GM19043 (cell line): ENCODE results near the gene CARHSP1.
"Not testable (repeated sequence)": the region's sequence is repeated elsewhere in the genome, so short reads cannot be mapped to it uniquely, and the experiment has no call there.

Experiments used
- ATAC-seq: cut with Tn5 transposase; IDR thresholded peaks from one replicate; pipeline ENCODE4 v1.9.1; 2021; ENCODE audit warnings: low read depth; ENCODE audit not compliant: unreplicated experiment

The CARHSP1 gene

GRCh38 chr16:8868416-8869211 is at the start of gene CARHSP1:
Gene CARHSP1 (minus strand): TSS chr16:8869006. CDS start chr16:8859328, 9,678 bp downstream.
- peak; percentile 58 for ATAC-seq

GRCh38 chr16:8917336-8917735 is 48.5 kb upstream of the CARHSP1 start:
- ATAC-seq: not testable (repeated sequence)

GRCh38 chr16:8916541-8917225 is 47.9 kb upstream of the CARHSP1 start:
- ATAC-seq: no peak

DNA sequence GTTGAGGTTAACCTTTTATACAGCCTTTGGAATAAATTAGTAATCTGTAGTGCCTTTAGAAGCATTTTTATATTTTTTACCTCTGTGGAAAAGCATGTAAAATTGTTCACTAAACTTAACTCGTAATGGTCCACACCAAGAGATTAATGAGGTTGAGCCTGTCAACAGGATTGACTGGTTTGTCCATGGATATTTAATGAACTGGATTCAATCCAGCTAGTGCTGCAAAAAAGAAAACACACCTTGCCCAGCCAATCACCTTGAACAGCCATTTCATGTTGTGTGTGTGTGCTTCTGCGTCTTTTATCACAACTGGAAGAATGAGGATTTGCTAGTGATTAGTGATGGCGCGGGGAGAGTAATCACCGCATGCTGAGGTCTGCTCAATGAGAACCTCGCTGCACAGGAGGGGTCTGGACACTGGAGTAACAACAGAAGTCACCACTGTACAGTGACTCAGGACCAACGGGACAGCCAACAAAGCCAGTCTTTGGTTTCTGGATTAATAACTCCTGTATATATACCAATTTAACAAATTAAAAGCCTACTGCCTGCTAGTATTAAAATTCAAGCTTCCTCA is 47.0 kb upstream of the CARHSP1 start:
- ATAC-seq: no peak

- no peak for ATAC-seq
These were observed 45.3 kb upstream of the CARHSP1 start for GRCh38 chr16:8914098-8914497.

- no peak for ATAC-seq
These were observed 44.0 kb upstream of the CARHSP1 start for GRCh38 chr16:8912793-8913192.

DNA sequence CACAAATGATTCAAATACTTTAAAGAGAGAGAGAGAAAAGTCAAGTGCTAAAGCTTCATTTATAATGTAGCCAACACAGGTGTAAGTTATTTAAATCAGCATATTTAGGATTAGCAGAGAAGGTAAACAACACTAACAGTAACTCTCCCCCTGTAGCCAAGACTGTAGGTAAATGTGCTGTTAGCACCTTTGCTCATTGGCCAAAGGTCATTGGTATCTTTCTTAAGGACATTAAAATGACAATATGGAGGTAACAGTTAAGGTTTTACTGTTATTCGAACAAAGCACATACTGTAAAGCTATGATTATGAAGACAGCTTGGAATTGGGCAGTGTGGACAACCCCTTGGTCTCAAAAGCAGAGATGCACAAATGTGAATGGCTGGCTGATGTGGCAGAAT is 42.0 kb upstream of the CARHSP1 start:
- ATAC-seq: no peak

- no peak for ATAC-seq
These were observed 40.1 kb upstream of the CARHSP1 start for GRCh38 chr16:8908810-8909468.

DNA sequence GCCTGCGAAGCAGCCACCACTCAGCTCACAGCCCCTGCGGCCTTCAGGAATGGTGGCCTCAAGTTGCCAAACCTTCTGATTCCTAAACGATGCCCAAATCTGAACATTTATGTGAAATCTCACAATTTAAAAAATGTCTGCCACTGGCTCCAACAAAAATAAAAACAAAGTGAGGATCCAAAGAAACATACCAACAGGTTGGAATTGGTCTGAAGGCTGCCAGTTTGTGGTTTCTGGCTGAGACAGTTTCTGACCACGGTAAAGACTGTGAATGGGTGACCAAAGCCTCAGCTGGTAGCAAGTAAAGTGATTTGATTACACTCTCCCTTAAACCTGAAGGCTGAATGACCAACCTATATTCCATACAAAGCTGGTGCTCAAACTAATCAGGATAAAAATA is 38.3 kb upstream of the CARHSP1 start:
- ATAC-seq: no peak

DNA sequence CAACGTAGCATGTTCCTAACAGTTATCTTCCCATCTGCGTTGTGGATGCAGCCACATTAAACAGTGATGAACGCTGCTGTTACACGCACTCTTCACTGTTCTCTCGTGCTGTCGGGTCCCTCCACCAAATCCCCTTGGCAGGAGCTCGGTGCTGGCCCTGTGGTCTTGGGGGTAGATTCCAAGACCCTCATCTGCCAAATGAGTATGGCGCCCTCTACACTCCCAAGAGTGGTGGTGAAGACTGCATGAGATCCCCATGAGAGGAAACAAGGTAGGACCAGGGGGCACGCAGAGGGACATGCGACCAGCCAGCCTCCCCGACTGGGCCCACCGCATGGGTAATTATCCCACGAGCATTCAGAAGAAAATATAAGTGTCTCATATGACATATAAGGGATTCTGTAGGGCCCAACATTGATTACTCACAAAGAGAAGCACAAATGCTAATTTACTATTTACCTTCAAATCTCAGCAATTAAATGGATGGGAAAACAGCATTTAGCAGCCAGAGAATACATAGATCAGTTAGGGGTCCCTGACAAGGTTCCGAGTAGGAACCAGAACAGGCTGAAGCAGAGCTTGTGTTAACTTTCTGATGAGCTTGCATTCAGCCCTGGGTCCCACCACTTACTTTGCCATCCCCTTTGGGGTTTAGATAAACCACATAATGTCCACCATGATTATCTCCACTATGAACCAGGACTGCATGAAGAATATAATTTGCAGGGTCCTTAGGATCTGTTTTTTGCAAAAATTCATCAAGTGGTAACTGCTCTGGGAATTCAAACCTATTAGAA is 37.2 kb upstream of the CARHSP1 start:
- ATAC-seq: no peak

GRCh38 chr16:8905168-8905762 is 36.5 kb upstream of the CARHSP1 start:
- ATAC-seq: no peak

GRCh38 chr16:8904018-8904430 is 35.2 kb upstream of the CARHSP1 start:
- ATAC-seq: no peak

DNA sequence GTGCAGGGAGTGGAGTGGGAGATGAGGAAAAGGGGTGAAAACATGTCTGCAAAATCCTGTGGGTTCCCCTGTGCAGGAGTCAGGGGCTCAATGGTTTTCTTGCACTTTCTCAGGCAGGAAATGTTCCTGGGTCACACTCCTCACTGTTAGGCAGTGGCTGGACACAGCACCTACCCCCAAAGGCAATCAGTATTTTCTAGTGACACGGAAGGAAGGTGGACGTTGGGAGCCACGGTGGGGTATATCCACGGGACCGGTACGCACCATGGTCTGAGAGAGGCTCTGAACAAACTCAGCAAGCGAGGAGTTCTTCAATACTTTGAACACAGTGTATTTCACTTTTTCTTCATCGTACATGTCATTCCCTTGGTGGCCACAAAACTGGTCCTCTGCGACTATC is 34.2 kb upstream of the CARHSP1 start:
- no peak for ATAC-seq

DNA sequence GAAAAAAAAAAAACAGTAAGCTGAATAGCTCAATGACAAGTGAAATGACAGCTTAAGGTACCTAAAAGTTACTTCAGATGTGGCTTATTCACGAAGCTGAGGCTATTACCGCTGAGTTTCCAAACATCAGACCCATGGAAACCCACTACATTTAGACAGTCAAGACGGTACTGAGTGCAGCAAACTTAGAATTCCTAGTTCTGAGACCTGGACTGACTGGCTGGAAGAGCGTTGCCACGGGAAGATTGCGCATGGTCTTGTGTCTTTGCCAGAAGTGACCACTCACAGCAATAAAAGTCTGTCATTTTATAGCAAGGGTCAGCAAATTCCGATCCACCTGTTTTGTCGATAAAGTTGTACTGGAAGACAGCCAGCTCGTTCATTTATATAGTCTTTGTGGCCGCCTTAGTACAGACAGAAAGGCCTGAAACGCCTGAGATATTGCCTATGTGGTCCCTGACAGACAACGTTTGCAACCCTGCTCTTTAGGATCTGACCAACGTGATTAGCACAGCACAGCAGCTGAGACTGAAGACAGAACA is 32.6 kb upstream of the CARHSP1 start:
- ATAC-seq: no peak

- ATAC-seq: no peak
These were observed 31.5 kb upstream of the CARHSP1 start for GRCh38 chr16:8900343-8900742.

DNA sequence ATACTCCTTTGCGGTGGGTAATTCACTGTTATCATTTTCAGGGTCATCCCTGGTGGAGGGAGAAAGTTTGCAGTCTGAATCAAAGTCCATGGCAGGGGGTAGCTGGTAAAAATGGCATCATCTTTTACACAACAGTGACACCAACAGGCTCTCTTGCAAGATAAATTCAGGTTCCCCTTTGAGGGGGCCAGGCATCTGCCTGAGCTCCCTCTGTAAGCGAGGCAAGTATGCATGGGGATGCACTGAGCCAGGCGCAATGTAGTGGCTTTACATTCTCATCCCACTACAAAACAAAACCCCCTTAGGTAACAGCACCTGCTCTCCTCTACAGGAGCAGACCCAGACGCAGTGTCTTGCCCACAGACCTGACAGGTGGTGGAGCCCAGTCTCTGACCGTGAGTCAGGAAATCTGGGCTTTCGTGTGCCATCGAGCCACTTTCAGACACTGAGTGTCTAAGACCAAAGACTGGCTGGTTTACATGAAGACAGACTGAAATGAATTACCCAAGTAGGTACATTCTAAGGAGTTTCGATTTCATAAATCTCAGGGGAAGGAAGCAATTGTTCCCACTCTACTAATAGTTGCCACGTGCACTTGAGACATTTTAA is 31.0 kb upstream of the CARHSP1 start:
- no peak for ATAC-seq

DNA sequence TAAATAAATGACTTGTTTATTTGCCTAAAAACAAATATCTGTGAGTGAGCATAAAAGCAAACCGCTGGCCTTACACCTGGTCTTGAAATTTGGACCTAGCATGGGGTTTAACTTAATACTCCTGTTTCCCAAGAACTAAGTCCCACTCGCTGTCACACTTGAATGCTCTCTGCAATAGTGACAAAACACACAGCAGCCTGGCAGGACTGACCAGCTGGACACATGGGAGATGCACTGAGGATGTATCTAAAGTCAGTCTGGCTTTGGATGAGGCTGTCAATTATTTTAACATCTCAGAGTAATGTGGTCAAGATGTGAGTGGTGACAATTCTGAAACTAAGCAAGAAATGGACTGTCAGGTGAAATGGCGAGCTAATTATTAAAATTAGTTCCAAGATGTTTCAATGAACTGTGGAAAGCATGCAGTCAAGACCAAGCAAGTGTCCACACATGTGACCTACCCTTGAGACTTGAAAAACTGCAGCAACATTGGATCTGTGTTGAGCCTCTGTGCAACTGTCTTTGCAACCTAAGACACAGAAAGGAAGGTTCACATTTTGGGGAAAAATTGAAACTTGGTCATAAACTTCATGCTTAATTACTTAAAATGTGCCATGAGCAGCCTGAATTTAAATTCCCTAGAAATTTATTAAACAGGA is 30.0 kb upstream of the CARHSP1 start:
- ATAC-seq: no peak

DNA sequence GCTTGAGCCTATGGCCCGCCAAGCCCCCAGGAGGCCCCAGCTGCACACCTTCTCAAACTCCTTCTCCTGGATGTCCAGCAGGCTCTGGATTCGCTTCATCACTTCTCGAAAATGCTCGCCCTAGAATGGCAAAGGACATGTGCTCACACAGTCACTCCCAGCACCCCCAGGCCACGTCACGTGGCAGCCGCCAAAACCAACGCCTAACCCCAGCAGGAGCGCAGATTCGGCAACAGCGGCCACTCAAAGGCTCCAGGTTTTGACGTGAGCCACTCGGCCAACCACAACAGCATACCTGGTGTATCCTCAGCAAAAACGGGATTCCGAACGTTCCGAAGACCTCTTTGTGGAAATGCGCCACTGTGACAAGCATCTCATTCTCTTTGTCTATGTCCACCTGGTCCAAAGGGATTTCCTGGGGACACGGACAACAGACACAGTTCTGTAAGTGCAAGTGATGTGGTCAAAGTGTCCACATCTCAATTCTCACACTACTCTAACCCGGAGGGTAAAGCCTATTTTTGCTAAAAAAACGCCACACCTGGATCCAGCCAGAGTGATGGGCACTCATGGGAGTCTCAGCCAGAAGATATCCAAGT is 26.0 kb upstream of the CARHSP1 start:
- no peak for ATAC-seq
